ENCODE measurements around the gene RWDD2A.

Gene RWDD2A

DNA sequence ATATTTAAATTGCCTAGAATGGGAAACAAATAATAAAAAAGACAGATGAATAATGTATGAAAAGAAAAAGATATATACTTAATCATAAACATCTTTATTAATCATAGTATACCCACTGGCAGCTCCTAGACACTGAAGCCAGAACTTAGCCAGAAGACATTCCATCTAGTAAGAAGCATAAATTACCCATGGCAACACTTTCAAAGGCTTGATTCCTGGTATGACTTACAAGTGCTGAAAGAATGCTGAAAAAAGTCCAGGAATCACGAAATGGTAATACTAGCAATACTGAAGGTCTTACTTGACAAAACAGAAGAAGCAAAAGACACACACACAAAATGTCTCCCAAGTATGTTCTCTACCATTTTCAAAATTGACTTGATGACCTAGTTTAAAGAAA, 38.0 kb downstream of the RWDD2A start:
- Histone ChIP-seq H3K4me2 (ENCODE audit: low read length) (no peak overlapping the region), H3K9me2 (replicated peaks; ENCODE audit: control insufficient read depth, low read length) (no peaks in the 10 kb centered on the region), H3K4me3 (ENCODE audit: low read length) (no peak overlapping the region), H4K20me1 (ENCODE audit: control insufficient read depth, insufficient read depth, low read depth, low read length) (no peaks in the 10 kb centered on the region), H3F3A (ENCODE audit: control insufficient read depth, insufficient read depth) (no peaks in the 10 kb centered on the region), H3K36me3 (ENCODE audit: control insufficient read depth, low read length) (no peaks in the 10 kb centered on the region), H3K4me1 (ENCODE audit: control insufficient read depth, low read length) (no peaks in the 10 kb centered on the region), H3K27ac (ENCODE audit: low read depth, low read length) (no peak overlapping the region), H3K9me3 (ENCODE audit: control insufficient read depth, insufficient read depth, low read length) (no peaks in the 10 kb centered on the region), H3K79me2 (ENCODE audit: control insufficient read depth, low read length) (no peaks in the 10 kb centered on the region), H3K27me3 (ENCODE audit: control insufficient read depth, low read length) (peaks cover 11% of the 10 kb centered on the region)
- no peak for TF ChIP-seq EZH2phosphoT487 (IDR thresholded peaks at IDR 0.05; ENCODE audit: borderline replicate concordance, low read length)
- TF ChIP-seq, protein P1, sequence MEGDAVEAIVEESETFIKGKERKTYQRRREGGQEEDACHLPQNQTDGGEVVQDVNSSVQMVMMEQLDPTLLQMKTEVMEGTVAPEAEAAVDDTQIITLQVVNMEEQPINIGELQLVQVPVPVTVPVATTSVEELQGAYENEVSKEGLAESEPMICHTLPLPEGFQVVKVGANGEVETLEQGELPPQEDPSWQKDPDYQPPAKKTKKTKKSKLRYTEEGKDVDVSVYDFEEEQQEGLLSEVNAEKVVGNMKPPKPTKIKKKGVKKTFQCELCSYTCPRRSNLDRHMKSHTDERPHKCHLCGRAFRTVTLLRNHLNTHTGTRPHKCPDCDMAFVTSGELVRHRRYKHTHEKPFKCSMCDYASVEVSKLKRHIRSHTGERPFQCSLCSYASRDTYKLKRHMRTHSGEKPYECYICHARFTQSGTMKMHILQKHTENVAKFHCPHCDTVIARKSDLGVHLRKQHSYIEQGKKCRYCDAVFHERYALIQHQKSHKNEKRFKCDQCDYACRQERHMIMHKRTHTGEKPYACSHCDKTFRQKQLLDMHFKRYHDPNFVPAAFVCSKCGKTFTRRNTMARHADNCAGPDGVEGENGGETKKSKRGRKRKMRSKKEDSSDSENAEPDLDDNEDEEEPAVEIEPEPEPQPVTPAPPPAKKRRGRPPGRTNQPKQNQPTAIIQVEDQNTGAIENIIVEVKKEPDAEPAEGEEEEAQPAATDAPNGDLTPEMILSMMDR (IDR thresholded peaks at IDR 0.05; ENCODE audit: low read depth, low read length, poor library complexity, severe bottlenecking), result no peak

GRCh38 chr6:83247471-83247870, 54.3 kb downstream of the RWDD2A start:
- no peak overlapping the region for H3K4me2 ChIP-seq (ENCODE audit: low read length)
- no peaks in the 10 kb centered on the region for H4K20me1 ChIP-seq (ENCODE audit: control insufficient read depth, insufficient read depth, low read depth, low read length)
- H3K4me3 ChIP-seq (ENCODE audit: low read length), result no peak overlapping the region
- no peaks in the 10 kb centered on the region for H3K4me1 ChIP-seq (ENCODE audit: control insufficient read depth, low read length)
- H3F3A ChIP-seq (ENCODE audit: control insufficient read depth, insufficient read depth), result no peaks in the 10 kb centered on the region
- no peaks in the 10 kb centered on the region for H3K9me3 ChIP-seq (ENCODE audit: control insufficient read depth, insufficient read depth, low read length)
- no peaks in the 10 kb centered on the region for H3K36me3 ChIP-seq (ENCODE audit: control insufficient read depth, low read length)
- H3K27ac ChIP-seq (ENCODE audit: low read depth, low read length), result no peak overlapping the region
- H3K9me2 ChIP-seq (replicated peaks; ENCODE audit: control insufficient read depth, low read length), result no peaks in the 10 kb centered on the region
- no peaks in the 10 kb centered on the region for H3K27me3 ChIP-seq (ENCODE audit: control insufficient read depth, low read length)
- no peaks in the 10 kb centered on the region for H3K79me2 ChIP-seq (ENCODE audit: control insufficient read depth, low read length)
- TF ChIP-seq, protein P1 (IDR thresholded peaks at IDR 0.05; ENCODE audit: low read depth, low read length, poor library complexity, severe bottlenecking), result no peak
- TF ChIP-seq EZH2phosphoT487 (IDR thresholded peaks at IDR 0.05; ENCODE audit: borderline replicate concordance, low read length), result no peak

All from DOHH2 (cell line).